Measurements from ENCODE around the gene DNAJC2.

- TF ChIP-seq ZNF8 (CRISPR knock-in tag; IDR thresholded peaks at IDR 0.05) (no peak), CSRNP3 (CRISPR knock-in tag; IDR thresholded peaks at IDR 0.05) (no peak), TSHZ2 (CRISPR knock-in tag; IDR thresholded peaks at IDR 0.05) (no peak), SNAI2 (CRISPR knock-in tag; IDR thresholded peaks at IDR 0.05) (no peak), CSDC2 (CRISPR knock-in tag; IDR thresholded peaks at IDR 0.05) (no peak), CREB5 (CRISPR knock-in tag; IDR thresholded peaks at IDR 0.05; ENCODE audit: low read depth) (no peak), RARB (CRISPR knock-in tag; IDR thresholded peaks at IDR 0.05) (no peak), ZFP30 (CRISPR knock-in tag; IDR thresholded peaks at IDR 0.05) (no peak), ZC3H10 (CRISPR knock-in tag; IDR thresholded peaks at IDR 0.05) (no peak), POU6F1 (CRISPR knock-in tag; IDR thresholded peaks at IDR 0.05; ENCODE audit: borderline replicate concordance, low read depth) (no peak)
These were observed 29.7 kb downstream of the DNAJC2 start for GRCh38 chr7:103314852-103315251.
